NOMO-1 treated with dmso at 0.1 percent for 144 hours (cell line): ENCODE results near the gene ZBP1.
"Not testable (repeated sequence)": the region's sequence is repeated elsewhere in the genome, so short reads cannot be mapped to it uniquely, and the experiment has no call there.

Experiments used
- DNase-seq: peaks from one replicate; lab custom pipeline; 2025; ENCODE audit not compliant: unreplicated experiment; lab: John Stamatoyannopoulos, UW

Gene ZBP1

GRCh38 chr20:57647933-57648785 lies 27.9 kb upstream of the ZBP1 start:
- no peak for DNase-seq

GRCh38 chr20:57647006-57647932 lies 27.0 kb upstream of the ZBP1 start:
- DNase-seq, result no peak

- DNase-seq, result no peak
These were observed 18.6 kb upstream of the ZBP1 start for GRCh38 chr20:57638895-57639236.

- DNase-seq, result no peak
These were observed 18.1 kb upstream of the ZBP1 start for GRCh38 chr20:57638173-57638894.

GRCh38 chr20:57633945-57634491 lies 13.8 kb upstream of the ZBP1 start:
- DNase-seq, result no peak

- no peak for DNase-seq
These were observed 12.1 kb upstream of the ZBP1 start for GRCh38 chr20:57632286-57632685.

- DNase-seq, result no peak
These were observed 9.8 kb upstream of the ZBP1 start for GRCh38 chr20:57630061-57630460.

- DNase-seq, result not testable (repeated sequence)
These were observed 9.3 kb upstream of the ZBP1 start for GRCh38 chr20:57629491-57629901.

- not testable (repeated sequence) for DNase-seq
These were observed 8.7 kb upstream of the ZBP1 start for GRCh38 chr20:57628962-57629308.

GRCh38 chr20:57628047-57628961 lies 8.1 kb upstream of the ZBP1 start:
- DNase-seq, result peak; percentile 68

- DNase-seq, result no peak
These were observed 7.1 kb upstream of the ZBP1 start for GRCh38 chr20:57627339-57627738.

- no peak for DNase-seq
These were observed 5.8 kb upstream of the ZBP1 start for GRCh38 chr20:57625978-57626377.

- DNase-seq, result no peak
These were observed 5.1 kb upstream of the ZBP1 start for GRCh38 chr20:57625181-57625958.

GRCh38 chr20:57624124-57624523 lies 3.9 kb upstream of the ZBP1 start:
- DNase-seq, result no peak

- DNase-seq, result no peak
These were observed 2.6 kb upstream of the ZBP1 start for GRCh38 chr20:57622579-57623381.

- no peak for DNase-seq
These were observed 2.0 kb upstream of the ZBP1 start for GRCh38 chr20:57622201-57622570.

- DNase-seq, result no peak
These were observed 1.4 kb upstream of the ZBP1 start for GRCh38 chr20:57621421-57622200.

- DNase-seq, result no peak
These were observed 773 bp upstream of the ZBP1 start for GRCh38 chr20:57620999-57621398.
